DMS79 treated with DMSO at 0.1 percent for 48 hours (cell line): ENCODE measurements around the gene POTEJ.
"Not testable (repeated sequence)": the region's sequence is repeated elsewhere in the genome, so short reads cannot be mapped to it uniquely, and the experiment has no call there.

Source experiments
- DNase-seq: peaks from one replicate; lab custom pipeline; 2025; lab: John Stamatoyannopoulos, UW

The POTEJ gene

DNA sequence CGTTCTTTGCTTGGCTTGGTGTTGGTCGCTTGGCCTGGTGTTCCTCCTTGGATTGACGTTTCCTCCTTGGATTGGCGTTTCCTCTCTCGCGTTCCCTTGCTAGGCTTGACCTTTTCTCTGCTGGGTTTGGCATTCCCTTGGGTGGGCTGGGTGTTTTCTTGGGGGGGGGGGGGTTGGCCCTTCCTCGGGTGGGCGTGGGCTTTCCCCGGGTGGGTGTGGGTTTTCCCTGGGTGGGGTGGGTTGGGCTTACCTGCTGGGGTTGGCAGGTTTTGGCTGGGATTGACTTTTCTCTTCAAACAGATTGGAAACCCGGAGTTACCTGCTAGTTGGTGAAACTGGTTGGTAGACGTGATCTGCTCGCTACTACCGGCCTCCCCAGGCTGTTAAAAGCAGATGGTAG, at the start of gene POTEJ:
Gene POTEJ, plus strand, starts transcription at position 301 of the 400 bp plus-strand sequence. Its CDS starts 93 bp downstream, at position 394.
- not testable (repeated sequence) for DNase-seq

DNA sequence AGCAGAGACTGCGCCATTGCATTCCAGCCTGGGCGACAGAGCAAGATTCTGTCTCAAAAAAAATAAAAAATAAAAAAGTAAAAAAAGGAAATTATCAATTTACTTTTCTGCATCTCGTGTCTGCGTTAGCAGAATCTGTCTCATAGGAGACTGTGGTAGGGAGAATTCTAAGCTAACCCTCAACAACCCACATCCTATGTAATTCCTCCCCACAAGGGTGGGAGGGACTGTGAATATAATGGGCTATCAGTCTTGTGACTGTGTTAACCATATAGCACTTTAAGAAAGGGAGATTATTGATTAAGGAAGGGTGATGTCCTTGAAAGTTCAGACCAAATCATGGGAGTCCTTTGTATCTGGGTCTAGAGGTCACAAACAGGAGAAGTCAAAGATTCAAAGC, 45.1 kb upstream of the POTEJ start:
- not testable (repeated sequence) for DNase-seq

DNA sequence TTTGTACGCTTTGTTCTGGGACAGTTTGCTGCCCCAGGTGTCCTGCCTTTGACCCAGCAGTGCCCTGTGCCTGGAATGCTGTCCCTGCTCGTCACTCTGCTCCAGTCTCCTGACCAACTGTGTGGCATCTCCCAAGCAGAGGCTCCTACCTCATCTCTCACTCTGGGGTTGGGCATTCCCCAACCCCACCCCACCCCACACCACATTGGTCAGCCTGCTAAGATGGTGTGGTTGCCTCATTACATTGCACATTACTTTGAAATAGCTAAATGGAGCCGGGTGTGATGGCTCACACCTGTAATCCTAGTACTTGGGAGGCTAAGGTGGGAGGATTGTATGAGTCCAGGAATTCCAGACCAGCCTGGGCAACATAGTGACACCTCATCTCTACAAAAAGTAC, 39.3 kb upstream of the POTEJ start:
- not testable (repeated sequence) for DNase-seq

DNA sequence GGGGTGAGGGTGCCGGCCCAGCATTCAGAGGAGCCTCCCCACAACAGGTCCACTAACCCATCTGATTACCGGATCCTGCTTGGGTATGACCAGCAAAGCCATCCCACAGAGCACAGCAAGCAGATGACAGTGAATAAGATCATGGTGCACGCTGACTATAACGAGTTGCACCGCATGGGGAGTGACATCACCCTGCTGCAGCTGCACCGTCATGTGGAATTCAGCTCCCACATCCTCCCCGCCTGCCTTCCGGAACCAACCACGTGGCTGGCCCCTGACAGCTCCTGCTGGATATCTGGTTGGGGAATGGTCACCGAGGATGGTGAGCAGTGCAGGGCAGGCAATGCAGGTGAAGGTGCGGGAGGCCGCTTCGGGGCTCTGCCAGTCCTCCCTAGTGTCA, 37.0 kb upstream of the POTEJ start:
- DNase-seq = not testable (repeated sequence)

DNA sequence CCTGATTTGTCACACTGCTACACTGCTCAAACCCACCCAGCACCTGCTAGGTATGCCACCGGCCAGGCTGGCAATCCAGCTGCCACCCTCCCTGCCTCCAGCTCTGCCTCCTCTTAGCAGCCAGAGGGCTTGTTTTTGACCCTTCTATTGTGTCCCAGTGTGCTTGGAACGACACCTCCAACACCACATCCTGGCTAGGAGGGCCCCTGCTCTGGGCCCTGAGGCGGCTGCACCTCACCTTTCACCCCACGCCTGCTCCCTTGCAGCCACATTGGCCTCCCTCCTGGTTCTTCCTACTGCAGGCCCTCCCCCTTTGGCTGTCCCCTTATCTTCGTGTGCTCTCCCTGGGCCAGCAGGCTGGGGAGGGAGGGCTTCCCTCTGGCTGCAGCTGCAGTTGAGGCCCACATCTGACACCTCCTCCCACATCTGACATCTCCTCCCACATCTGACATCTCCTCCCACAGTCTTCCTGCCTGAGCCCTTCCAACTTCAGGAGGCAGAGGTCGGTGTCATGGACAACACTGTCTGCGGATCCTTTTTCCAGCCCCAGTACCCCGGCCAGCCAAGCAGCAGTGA, 34.9 kb upstream of the POTEJ start:
- not testable (repeated sequence) for DNase-seq

DNA sequence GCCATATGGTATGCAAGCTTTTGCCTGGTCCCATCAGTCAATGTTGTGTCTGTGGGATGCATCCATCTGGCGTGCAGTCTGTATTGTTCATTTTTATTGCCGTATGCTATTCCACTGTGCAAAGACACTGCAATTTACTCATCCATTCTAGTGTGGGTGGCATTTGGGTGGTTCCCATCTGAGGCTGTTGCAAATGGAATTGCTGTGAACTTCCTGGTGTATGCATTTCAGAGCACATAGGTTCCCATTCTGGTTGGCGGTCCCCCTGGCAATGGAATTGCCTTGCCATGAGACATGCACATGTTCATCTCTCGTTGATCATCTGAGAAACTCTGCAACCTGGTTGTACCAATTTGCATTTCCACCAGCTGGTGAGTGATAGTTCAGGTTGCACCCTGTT, 33.7 kb upstream of the POTEJ start:
- not testable (repeated sequence) for DNase-seq

DNA sequence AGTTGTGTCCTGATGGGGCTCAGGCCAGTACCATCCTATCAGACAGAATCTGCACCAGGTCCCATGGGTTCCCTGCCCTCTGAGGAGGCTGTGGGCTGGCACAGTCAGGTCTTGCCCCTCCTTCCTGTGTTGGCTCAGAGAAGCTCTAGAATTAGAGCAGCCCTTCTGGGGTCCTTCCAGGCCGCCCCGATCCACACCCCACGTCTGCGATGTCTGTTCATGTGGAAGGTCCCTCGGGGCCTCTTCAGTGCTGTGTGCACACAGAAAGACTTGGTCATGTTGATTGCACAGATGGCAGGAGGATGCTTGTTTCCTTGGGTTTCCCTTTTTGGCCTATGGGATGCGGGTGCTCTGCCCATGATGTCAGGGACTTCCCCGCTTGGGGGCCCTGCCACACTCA, 32.1 kb upstream of the POTEJ start:
- DNase-seq = not testable (repeated sequence)

DNA sequence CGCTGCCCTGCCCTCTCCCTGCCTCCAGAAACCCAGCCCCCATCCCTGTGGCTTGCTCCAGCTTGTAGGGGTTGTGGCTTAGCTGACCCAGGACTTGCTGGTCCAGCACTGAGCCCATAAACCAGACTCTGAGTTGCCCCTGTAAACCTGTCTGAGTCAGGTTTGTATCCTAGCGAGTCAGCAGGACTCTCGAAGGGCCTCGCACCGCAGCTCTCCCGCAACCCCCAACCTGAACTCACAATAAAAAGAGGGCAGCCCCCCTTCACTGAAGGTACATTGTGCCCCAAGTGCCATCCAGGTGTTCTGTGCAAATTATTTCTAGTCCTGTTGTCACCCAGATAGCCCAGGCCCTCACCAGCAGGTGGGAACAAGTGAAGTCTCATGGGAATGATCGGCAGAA, 29.7 kb upstream of the POTEJ start:
- DNase-seq = not testable (repeated sequence)

DNA sequence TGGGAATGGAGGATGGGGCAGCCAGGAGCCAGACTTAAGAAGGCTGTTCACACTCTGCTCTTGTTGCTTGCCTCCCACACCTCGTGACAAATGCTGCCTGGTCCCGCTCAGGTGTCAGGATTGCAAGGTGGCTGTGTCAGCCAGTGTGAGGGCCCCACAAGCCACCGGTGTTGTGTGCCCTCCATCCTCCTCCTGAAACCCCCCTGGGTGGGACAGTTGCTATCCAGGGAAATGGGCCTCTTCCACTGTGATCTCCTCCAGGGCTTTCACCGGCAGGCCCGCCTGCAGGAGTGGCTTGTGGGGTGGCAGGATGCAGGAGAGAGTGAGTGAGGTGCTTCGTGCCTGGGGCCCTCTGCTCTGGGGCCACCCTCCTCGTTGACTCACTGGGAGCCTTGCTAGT, 28.3 kb upstream of the POTEJ start:
- DNase-seq = not testable (repeated sequence)

DNA sequence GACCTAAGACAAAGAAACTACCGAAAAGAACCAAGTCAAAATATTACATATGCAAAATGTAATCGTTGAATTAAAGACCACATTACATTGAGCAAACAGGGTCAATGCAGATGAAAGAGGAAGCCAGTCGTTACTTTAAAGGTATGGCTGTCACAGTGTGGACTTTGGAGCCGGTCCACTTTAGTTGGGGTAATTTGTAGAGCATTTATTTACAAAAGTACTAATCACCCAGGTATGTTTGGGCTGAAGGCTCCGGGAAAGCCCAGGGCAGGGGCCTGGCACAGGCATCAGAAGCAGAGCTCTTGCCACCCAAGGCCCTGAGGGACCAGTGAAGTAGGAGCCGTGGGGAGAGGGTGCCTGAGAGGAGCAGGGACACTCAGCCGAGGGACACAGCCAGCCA, 27.7 kb upstream of the POTEJ start:
- not testable (repeated sequence) for DNase-seq

DNA sequence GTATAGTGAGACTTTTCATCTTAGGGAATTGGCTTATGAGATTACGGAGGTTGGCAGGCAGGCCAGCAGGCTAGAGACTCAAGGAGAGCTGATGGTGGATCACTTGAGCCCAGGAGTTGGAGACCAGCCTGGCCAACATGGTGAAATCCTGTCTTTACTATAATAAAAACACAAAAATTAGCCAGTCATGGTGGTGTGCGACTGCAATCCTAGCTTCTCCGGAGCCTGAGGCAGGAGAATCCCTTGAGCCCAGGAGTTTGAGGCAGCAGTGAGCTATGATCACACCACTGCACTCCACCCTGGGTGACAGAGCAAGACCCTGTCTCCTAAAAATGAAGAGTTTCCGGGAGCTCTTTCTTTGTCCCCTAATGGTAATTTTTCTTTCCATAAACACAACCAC, 26.5 kb upstream of the POTEJ start:
- not testable (repeated sequence) for DNase-seq

DNA sequence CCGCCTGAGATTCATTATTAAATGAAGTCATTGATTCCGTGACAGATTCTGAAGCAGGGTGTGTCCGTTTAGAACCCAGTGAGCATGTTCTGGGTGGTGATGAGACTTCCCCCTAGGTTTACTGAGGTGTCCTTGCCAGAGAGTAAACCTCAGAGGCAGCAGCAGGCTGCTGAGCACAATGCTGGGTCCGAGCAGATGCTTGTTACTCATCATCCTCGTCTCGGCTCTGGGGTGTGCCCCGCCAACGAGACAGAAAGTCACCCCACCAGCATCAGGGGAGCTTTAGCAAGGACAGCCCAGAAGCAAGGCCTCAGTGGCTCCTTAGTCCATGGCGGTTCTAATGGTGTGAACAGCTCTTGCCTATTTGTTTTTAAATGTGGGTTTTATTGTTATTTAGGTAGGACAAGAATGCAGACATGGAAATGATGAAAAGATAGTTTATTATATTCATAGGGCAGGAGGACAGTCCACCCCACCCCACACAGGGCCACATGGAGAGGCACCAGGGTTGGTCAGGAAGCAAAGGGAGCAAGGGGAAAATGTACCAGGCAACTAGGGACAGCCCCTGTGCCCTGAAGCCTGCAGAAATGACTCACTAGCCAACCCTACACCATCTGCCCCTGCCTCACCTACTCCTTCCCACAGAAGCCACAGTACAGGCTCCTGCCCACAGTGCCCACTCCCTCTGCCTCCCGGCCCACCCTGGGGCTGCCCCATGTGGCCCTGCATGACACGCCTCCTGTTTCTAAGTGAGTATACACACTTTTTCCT, 22.4 kb upstream of the POTEJ start:
- not testable (repeated sequence) for DNase-seq

DNA sequence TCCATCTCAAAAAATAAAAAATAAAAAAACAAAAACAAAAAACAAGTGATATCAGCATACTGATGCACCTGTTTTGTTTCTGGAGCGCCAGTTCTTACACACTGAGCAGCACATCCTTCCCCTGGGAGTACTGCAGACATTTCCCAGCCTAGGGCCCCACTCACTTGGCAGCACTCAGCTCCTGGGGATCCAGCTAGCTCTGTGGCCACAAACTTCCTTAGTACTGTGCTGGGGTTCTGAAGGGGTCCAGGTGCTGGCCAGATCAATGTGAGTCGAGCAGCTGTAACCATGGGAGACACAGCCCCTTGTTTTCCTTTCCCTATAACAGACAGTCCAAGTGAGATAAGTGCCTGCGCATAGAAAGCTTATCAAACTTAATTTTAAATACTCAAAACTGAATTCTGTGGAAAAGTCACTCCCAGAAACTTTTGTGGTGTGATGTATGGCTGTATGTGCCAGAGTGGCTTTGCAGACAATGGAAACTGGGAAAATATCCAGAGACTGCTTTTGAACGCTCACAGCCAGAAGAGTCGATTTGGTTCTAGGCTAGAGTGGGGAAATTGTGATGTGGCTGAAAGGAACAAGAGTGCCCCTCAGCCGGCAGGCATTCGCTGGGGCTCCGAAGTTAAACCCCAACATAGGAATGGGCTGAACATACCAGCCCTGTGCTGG, 20.9 kb upstream of the POTEJ start:
- not testable (repeated sequence) for DNase-seq

DNA sequence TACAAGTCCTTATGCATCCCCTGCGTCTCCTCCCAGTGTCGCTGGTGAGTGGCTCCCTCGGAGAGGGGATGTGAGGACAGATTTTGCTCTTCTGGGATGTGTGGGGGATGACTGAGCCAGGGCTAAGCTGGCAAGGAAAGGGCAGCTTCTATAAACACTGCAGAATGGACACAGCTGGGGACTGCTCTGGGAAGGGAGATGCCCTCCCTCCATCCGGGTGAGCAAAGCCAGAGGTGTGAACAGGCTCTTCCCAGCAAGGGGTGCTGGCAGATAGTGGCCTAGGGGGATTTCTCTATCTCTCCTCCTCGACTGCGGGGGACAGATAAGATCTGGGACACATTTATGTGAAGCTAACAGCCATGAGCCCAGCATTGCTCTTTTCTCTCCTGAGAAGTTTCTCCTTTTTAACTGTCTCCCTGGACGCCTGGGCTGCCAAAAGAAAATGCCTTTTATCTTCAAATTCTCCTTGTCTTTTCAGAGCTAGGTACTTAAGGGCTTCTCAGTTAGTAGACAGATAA, 20.3 kb upstream of the POTEJ start:
- not testable (repeated sequence) for DNase-seq

DNA sequence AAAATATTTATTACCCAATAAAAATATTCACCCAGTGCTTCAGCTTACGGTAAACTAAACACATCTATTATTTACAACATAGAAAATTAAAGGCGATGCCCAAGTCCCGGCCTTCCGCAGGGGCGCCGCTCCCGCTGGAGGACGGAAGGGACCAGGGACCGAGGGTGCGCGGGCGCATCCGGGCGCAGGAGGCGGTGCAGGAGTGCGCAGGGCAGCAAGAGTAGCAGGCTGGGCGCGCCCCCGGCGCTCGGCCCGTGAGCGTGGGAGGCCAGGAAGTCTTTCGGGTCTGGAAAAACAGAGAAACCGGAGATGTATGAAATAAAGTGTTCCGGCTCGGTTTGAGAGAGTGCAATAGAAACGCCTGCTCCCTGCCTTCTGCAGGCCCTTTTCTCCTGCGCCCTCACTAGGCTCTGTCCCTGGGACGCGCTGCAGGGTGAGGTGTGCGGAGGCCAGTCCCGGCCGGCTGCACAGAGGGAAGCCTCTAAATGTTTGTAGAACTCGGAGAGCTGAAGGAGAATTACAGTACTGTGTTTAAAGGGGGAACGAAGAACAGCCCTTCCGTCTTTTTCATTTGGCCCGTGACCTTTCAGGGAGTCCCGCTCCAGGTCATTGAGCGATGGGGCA, 18.3 kb upstream of the POTEJ start:
- DNase-seq = not testable (repeated sequence)

DNA sequence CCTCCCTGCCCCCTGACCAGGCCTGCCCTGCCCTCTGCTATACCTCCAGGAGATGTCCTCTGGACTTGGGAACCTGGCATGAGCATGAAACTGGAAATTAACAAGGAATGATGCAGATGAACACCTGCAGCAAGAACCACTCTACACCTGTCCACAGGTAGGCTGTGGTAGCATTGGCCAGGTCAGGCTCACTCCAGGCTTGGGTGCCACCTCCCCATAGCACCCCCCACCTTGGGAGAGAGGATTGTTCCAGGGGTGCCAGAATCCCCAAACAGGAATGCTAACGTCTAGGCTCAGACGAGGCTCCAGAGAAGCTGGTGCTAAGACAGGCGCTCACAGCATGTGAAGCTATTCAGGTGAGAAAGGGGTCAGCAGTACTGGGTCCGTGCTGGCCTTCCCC, 17.2 kb upstream of the POTEJ start:
- not testable (repeated sequence) for DNase-seq

DNA sequence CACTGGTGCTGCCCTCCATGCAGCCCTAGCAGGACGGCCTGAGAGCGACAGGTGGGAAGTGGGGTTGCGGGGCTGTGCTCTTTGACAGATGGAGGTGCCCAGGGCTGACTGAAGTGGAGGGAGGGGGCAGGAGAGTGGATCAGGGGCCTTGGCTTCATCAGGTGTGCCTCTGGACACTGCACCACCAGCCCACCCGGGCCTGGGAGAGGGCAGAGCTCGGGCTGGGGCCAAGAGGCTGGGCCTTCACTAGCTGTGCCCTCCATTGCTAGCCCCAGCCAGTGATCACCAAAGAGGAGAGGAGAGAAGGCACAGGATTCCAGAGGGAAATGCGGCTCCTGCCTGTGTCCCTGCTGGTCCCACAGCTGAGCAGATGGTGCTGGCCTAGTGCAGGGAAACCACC, 14.5 kb upstream of the POTEJ start:
- DNase-seq = not testable (repeated sequence)

DNA sequence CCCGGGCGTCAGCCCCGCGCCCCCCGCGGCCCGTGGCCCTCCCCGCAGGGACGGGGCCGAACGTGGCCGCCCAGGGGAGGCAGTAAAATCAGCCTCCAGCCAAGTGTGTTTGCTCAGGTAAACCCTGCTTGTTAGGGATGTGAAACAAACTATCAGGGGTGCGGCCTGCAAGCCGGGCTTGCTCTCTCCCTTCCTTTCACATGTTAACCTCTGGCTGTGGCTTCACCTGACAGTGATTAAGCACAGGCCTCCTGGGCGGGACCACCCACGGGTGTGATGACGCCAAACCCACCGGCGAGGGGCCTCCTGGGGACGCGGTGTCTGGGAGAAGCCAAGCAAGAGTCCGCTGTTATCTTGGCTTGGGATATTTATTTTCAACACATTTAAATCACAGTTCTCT, 13.2 kb upstream of the POTEJ start:
- not testable (repeated sequence) for DNase-seq

DNA sequence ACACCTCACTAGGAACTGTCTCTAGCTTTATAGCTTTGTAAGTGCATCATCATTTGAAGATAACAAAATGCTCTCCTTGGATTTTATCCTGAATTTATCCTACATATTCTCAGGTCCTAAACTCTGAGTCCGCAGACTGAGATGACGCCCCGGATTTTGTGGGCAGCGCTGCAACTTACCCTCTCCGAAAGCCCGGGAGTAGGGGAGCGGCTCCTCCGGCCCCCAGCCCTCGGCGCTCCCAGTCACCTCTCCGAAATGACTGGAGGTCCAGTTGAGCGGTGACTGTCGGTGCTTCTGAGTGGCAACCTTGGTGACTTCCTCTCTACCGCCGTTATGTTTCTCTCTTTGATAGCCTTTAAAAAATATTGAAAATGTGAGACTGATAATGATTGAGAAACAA, 12.8 kb upstream of the POTEJ start:
- not testable (repeated sequence) for DNase-seq

DNA sequence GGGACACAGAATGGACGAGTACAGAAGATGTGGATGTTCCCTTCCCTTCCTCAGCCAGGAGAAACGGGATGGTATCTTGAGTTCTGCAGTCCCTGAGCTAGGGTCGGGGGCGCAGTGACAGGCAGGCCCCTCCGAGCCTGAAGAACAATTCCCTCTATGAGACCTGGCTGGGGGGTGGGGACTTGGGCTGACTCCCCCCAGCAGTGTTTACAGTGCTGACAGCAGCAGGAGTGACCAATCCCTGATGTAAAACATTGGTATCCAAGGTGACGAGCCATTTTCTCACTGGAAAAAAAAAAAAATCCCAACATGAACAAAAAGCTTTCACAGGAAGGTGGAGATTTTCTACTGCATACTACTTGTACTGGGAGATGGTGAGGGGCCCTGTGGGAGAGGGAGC, 11.8 kb upstream of the POTEJ start, which contains the start of gene CFC1:
Gene CFC1, minus strand, starts transcription at position 183 of the 400 bp plus-strand sequence. CDS start 288 bp downstream, outside the sequence.
- not testable (repeated sequence) for DNase-seq

DNA sequence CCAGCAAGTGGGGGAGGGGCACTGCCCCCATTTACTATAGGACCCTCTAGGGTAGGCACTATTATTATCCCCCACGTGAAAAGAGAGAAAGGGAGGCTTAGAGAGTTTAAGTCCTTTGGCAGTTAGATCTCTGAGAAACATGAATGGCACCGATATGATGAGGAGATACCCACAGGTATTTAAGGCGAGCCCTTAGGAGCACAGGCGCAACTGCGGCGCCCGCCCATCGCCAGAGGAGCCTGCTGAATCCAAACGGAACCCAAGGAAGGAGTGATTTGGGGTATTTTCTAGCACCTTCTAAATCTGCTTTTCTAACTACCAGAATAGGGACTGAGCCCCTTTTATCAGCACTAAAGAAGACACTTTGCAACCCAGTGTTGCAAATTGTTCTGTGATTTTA, 11.3 kb upstream of the POTEJ start:
- not testable (repeated sequence) for DNase-seq

DNA sequence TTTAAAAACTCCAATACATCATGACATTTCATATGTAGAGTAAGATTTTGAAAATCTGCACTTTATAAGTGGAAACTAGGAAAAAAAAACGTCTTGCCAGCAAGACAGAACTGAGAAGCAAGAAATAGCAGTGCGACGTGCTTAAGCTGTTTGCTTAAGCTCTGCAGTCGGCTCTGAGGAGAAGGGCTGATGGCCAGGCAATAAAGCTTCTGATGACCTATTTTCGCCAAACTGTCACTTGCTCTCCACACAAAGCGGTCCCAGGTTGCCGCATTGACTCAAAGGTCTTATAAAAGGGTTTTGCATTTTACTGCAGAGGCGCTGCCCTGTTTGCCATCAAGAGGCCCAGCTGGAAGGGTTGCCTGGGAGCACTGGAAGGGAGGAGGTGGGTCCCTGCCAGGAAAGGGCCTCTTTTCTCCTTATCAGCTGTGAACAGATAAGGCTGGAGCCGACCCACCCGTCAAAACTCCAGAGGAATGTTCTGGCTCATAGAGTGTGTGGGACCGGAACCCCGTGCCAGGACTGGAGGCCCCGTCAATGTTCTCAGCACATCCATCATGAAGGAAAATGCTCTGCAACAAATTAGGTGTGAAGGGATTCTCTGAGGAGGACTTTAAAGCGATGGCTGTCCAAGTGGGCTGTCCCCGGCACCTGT, 9.5 kb upstream of the POTEJ start:
- not testable (repeated sequence) for DNase-seq
